ENCODE measurements around the gene BBX.
A peak's percentile ranks its signal among the peaks of the same experiment; 100 is the strongest.
"Not testable (repeated sequence)": the region's sequence is repeated elsewhere in the genome, so short reads cannot be mapped to it uniquely, and the experiment has no call there.

Gene BBX

DNA sequence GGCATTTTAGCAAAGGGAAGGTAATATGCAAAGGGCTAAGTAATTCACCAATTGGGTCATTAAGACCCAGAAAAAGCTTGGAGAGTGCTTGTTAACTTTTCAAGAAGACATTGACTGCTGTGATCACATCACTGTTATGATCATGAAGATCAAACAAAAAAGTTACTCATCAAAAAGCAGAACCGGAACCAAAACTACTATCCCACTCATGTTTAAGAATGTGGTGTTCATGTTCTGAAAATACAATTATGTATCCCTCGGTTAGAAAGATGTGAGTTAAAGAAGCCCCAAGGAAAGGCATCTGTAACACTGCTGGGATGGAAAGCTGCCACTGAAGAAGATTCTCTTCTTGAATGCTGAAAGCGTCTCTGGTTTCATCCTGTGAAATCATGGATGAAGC, 32.6 kb downstream of the BBX start:
- TF ChIP-seq JUND (IDR thresholded peaks at IDR 0.05; ENCODE audit: low read depth), result no peak
- in situ Hi-C loops (cut with HindIII; ENCODE audit: low pct_unique_long_range_greater_than_20kb, low sequenced_read_pairs), result no loop called here

DNA sequence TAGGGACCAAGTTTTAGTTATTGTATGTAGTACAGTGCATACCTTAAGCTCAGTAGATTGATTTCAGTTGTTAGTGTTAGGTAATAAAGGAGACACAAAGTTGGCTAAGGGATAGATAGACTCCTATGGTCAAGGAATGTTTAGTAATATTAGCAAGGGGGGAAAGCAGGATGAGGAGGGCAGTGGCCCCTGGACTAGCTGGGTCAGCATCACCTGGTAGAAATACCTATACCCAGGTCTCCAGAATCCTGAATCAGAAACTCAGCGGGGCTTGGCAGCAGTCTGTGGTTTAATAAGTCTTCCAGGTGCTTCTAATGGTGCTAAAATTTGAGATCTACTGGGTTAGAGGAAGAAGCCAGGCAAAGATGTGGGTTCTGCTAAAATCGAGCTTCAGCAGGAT, 35.0 kb downstream of the BBX start:
- no peak for DNase-seq (ENCODE audit: low read depth in 1 of 2, low spot score in 1 of 2)
- in situ Hi-C loops (cut with HindIII; ENCODE audit: low pct_unique_long_range_greater_than_20kb, low sequenced_read_pairs), result no loop called here
- no peak for TF ChIP-seq JUND (IDR thresholded peaks at IDR 0.05; ENCODE audit: low read depth)

More for the DNA sequence above, 32.6 kb downstream of the BBX start:
- no peak for DNase-seq (ENCODE audit: low read depth in 1 of 2, low spot score in 1 of 2)

DNA sequence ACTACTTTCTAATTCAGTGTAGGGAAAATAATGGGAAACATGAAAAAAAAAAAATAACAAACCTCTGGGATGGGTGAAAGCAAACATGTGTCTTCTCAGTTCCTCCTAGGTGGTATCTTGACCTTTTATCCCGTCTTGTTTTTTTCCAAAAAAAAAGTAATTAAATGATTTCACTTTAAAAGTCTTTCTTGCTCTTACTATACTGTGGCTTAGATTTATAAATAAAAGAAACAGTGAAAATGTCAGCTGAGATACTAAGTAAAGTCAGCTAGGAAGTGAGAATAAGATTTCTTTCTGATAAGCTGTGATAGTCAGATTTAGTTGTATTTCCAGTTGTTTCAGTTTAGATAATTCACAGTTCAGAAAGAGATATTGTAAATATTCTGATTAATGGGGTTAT, 37.4 kb downstream of the BBX start:
- no peak for TF ChIP-seq JUND (IDR thresholded peaks at IDR 0.05; ENCODE audit: low read depth)
- DNase-seq (ENCODE audit: low read depth in 1 of 2, low spot score in 1 of 2), result no peak
- in situ Hi-C loops (cut with HindIII; ENCODE audit: low pct_unique_long_range_greater_than_20kb, low sequenced_read_pairs), result no loop called here

DNA sequence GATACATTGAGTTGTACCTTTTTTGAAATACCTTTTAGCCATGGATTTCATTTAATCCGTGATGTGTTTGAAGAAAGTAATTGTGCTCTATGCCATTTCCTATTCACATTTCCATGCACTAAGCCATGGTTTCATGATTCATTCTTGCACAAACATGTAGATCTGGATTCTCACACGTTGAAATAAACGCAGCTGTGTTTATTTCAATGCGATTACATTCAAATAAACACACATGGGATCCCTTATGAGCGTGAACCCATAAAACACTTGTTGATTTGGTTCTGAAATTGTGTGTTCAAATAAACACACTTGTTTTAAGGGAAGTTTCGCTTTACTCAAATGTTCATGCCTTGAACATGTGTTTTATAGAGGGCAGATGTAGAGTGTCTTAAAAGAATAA, 39.2 kb downstream of the BBX start:
- no peak for DNase-seq (ENCODE audit: low read depth in 1 of 2, low spot score in 1 of 2)
- TF ChIP-seq JUND (IDR thresholded peaks at IDR 0.05; ENCODE audit: low read depth), result no peak
- in situ Hi-C loops (cut with HindIII; ENCODE audit: low pct_unique_long_range_greater_than_20kb, low sequenced_read_pairs), result no loop called here

DNA sequence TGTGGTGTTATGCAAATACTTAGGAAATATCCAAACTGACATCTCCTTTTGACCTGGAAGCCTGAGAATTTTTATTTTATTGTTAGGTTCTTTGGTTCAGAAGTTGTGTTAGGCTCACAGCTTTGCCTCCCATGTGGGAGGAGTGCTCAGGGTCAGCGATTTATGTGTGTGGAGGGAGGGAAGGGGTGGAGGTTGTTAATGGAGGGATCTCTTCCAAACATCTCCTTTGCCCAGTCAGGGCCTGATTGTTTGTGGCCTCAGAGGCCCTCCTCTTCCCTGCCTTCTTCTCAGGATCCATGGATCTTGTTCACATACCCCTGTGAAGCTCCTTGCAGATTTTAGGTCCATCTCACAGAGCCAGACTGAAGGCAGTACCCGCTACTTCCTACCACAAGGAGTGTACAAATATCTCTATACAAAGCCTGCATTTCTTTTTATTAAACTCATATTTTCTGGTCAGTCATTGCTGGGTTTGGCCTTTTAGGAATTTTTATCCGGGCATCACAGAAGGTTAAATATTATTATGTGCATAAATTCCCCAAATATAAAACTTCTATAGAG, 40.3 kb downstream of the BBX start:
- TF ChIP-seq JUND (IDR thresholded peaks at IDR 0.05; ENCODE audit: low read depth), result no peak
- in situ Hi-C loops (cut with HindIII; ENCODE audit: low pct_unique_long_range_greater_than_20kb, low sequenced_read_pairs), result no loop called here
- DNase-seq (ENCODE audit: low read depth in 1 of 2, low spot score in 1 of 2), result no peak

DNA sequence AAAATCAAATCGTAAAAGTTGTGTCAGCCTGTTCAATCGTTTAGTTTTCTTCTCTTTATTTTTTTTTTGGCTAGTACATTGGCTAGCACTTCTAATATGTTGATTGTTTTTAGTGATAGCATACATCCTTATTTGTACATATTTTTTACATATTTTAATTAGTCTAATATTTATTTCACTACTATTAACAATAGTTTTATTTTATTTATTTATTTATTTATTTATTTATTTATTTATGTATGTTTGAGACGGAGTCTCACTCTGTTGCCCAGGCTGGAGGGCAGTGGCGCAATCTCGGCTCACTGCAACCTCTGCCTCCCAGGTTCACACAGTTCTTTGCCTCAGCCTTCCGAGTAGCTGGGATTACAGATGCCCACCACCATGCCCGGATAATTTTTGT, 42.5 kb downstream of the BBX start:
- in situ Hi-C loops (cut with HindIII; ENCODE audit: low pct_unique_long_range_greater_than_20kb, low sequenced_read_pairs); DNase-seq (ENCODE audit: low read depth in 1 of 2, low spot score in 1 of 2): not testable (repeated sequence)

DNA sequence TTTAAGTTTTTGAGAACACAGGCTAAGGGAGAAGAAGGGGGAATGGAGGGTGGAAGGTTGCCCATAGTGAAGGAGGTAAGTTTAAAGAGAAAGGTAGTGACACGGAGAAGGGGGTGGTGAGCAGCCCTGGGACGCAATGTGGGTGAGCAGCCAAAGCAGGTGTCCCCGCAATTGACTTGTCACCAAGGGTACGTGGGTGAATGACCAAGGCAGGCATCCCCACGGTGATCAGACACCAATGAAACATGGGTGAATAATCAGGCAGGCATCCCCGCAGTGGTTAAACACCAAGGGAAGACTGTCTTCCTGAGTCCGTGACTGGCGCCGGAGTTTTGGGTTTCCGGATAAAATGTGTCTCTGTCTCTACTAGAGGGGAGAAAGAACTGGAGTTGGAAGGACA, 48.3 kb downstream of the BBX start:
- in situ Hi-C loops (cut with HindIII; ENCODE audit: low pct_unique_long_range_greater_than_20kb, low sequenced_read_pairs); DNase-seq (ENCODE audit: low read depth in 1 of 2, low spot score in 1 of 2): not testable (repeated sequence)

DNA sequence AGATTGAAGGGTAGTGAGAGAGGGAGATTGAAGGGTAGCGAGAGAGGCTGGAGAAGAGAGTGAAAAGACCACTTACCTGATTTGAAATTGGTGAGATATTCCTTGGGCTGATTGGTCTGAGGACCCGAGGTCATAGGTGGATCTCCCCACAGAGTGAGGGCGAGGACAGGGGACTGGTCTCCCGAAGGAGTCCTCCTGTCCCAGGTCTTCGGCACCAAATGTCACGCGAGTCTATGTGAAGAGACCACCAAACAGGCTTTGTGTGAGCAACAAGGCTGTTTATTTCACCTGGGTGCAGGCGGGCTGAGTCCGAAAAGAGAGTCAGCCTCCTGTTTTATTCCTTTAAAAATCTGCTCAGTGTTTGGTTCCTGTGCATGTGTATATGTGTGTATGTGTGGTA, 48.7 kb downstream of the BBX start:
- in situ Hi-C loops (cut with HindIII; ENCODE audit: low pct_unique_long_range_greater_than_20kb, low sequenced_read_pairs); DNase-seq (ENCODE audit: low read depth in 1 of 2, low spot score in 1 of 2): not testable (repeated sequence)

DNA sequence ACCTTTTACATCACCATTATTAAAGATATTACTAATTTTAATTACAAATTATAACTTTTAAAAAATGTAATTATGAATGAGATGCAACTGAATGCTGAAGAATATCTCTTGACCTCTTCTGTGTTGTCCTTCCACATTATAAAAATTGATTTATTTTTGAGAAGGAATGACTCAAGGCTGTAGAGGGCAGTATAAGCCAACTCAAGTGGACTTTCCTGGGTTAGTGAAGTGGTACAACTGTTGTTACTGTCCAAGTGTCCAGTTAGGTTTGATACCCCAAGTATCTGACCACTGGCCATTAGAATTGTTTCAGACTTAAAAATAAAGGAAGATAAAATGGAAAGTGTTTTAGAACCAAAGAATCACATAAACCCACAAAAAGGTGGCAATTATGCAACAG, 51.9 kb downstream of the BBX start:
- no peak for TF ChIP-seq JUND (IDR thresholded peaks at IDR 0.05; ENCODE audit: low read depth)
- in situ Hi-C loops (cut with HindIII; ENCODE audit: low pct_unique_long_range_greater_than_20kb, low sequenced_read_pairs), result no loop called here
- DNase-seq (ENCODE audit: low read depth in 1 of 2, low spot score in 1 of 2), result peak; percentile 11 to 61

DNA sequence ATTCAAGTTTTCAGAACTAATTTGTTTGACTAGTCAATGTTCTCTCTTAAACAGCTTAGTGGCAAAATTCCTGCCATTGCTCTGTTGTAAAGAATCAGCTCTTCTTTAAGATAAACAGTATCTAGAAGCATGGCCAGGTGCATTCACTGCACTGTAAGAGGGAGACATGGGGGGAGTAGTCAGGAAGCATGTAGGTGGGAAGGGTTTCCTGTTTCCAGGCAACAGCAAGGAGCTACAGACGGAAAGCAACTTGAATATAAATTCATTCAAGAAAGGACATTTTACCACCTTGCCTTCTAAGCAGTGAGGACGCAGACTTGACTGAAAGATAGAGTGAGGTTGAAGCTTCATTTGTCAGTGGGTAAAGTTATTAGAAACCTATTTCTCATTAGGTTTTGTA, 55.3 kb downstream of the BBX start:
- TF ChIP-seq JUND (IDR thresholded peaks at IDR 0.05; ENCODE audit: low read depth), result no peak
- in situ Hi-C loops (cut with HindIII; ENCODE audit: low pct_unique_long_range_greater_than_20kb, low sequenced_read_pairs), result no loop called here
- no peak for DNase-seq (ENCODE audit: low read depth in 1 of 2, low spot score in 1 of 2)

DNA sequence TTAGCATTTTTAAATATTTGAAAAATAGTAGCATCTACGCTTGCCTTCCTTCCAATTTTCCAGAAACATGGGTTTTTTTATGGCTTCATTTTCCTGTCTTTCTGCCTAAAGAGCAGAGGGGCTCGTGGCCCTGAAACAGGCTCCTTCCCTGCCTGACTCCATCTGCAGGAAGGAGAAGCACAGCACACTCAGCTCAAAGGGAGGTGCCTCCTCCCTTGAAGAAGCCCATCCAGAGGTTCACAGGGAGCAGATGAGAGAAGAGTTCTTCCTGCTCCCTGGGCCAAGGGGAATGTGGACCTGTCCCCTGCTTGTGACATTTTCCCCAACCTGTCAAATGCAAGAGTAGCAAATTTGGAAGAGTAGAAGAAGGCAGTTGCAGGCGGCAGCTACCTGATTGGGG, 55.8 kb downstream of the BBX start:
- no peak for DNase-seq (ENCODE audit: low read depth in 1 of 2, low spot score in 1 of 2)
- in situ Hi-C loops (cut with HindIII; ENCODE audit: low pct_unique_long_range_greater_than_20kb, low sequenced_read_pairs), result no loop called here
- TF ChIP-seq JUND (IDR thresholded peaks at IDR 0.05; ENCODE audit: low read depth), result no peak

DNA sequence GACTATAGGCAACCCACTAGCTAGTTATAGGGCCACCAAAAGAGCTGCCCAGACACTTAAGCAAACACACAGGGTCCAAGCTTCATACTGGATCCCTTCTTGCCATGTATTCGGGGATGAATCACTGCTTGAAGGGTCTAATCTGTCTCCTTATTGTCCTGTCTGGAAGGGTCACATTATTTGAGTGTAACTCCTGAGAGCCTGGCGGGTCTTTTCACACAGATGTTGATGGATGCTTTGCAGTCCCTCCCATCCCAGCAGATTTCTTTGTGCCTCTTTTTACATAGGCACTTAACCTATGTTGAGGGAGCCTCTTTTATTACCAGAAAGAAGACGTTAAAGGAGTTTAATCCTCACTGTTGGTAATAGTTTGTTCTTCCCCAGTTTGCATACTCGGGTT, 56.6 kb downstream of the BBX start:
- TF ChIP-seq JUND (IDR thresholded peaks at IDR 0.05; ENCODE audit: low read depth), result no peak
- no peak for DNase-seq (ENCODE audit: low read depth in 1 of 2, low spot score in 1 of 2)
- in situ Hi-C loops (cut with HindIII; ENCODE audit: low pct_unique_long_range_greater_than_20kb, low sequenced_read_pairs), result no loop called here

DNA sequence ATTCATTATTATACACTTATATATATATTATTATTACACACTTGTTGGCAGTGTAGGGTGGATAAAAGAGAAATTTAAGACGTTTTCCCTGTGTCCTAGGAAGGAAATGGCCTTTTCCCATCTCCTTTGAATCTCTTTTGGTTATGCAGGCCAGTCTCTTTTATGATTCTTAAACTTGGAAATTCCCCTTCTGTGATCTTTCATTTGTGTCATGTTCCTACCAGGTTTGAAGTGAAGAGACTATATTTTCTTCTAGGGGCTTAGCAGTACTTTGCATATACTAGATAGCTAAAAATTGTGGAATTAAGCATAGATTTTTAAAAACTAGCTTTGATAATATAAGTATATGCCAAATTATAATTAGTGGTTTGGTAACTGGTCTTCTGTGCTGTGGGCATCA, 58.5 kb downstream of the BBX start:
- in situ Hi-C loops (cut with HindIII; ENCODE audit: low pct_unique_long_range_greater_than_20kb, low sequenced_read_pairs), result no loop called here
- no peak for DNase-seq (ENCODE audit: low read depth in 1 of 2, low spot score in 1 of 2)
- TF ChIP-seq JUND (IDR thresholded peaks at IDR 0.05; ENCODE audit: low read depth), result no peak

DNA sequence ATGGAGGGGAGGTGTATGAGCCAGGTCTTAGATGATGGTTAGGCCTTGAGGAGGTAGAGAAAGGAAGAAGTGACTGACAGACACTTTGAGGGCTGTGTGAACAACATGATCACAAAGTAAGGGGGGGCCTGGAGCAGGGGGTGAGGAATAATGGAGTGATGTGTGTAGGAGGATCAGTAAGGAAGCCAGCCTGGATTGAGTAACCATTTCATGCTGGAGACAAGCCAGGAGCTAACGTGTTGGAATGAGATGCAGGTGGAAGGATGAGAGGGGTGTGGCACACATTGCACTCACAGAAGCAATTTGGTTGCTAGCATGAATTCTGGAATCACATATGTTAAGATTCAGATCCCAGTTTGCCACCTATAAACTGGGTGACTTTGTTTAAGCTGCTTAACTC, 65.5 kb downstream of the BBX start:
- no peak for TF ChIP-seq JUND (IDR thresholded peaks at IDR 0.05; ENCODE audit: low read depth)
- no peak for DNase-seq (ENCODE audit: low read depth in 1 of 2, low spot score in 1 of 2)
- in situ Hi-C loops (cut with HindIII; ENCODE audit: low pct_unique_long_range_greater_than_20kb, low sequenced_read_pairs), result no loop called here

All from T47D (cell line).